Natural killer cell (primary cell): ENCODE data around the gene UNC93A. TPM values are rescaled to one million over a fixed set of nuclear protein-coding genes. Genes with fewer than 3 reads are reported as not detected.
"Not testable (repeated sequence)": the region's sequence is repeated elsewhere in the genome, so short reads cannot be mapped to it uniquely, and the experiment has no call there.

Experiments
- ATAC-seq, 3 donors: fragments of 150-1000 bp in 2 of 3; fragments of 200-7000 bp in 1 of 3; cut with Tn5 transposase; 1 replicate in 1 of 3; 2 replicates in 2 of 3; pipeline ENCODE4 v1.10.0; 2021; ENCODE audit warnings: mild to moderate bottlenecking in 2 of 3, moderate library complexity in 2 of 3
- DNase-seq, 2 donors: peaks; one replicate each; pipeline versions ENCODE4 v3.0.0 to v3.0.0-alpha.2; 2013 to 2021; ENCODE audit warnings: mixed read lengths in 1 of 2
- H3K27ac ChIP-seq: one replicate; pipeline ENCODE4 v1.5.1; 2013; ENCODE audit warnings: mild to moderate bottlenecking, low read length
- H3K27me3 ChIP-seq: one replicate; pipeline ENCODE4 v1.6.1; 2013; ENCODE audit warnings: low read length; ENCODE audit not compliant: control insufficient read depth, insufficient read depth
- H3K36me3 ChIP-seq: one replicate; pipeline ENCODE4 v1.6.1; 2013; ENCODE audit warnings: low read length; ENCODE audit not compliant: control insufficient read depth, insufficient read depth
- H3K4me1 ChIP-seq: one replicate; pipeline ENCODE4 v1.6.1; 2013; ENCODE audit warnings: low read length; ENCODE audit not compliant: control insufficient read depth, insufficient read depth
- H3K4me3 ChIP-seq: one replicate; pipeline ENCODE4 v1.5.1; 2013; ENCODE audit warnings: low read length
- H3K9me3 ChIP-seq: one replicate; pipeline ENCODE4 v1.6.1; 2013; ENCODE audit warnings: low read length; ENCODE audit not compliant: control insufficient read depth, insufficient read depth
- H3K27ac Mint-ChIP-seq, 2 donors: one replicate each; pipeline ENCODE4 v1.8.0; 2022; ENCODE audit warnings: mild to moderate bottlenecking in 2 of 2, mixed read lengths in 2 of 2, moderate library complexity in 1 of 2
- H3K27me3 Mint-ChIP-seq, 2 donors: one replicate each; pipeline ENCODE4 v1.8.0; 2022; ENCODE audit warnings: low read depth in 2 of 2, mixed read lengths in 2 of 2
- H3K36me3 Mint-ChIP-seq: one replicate; pipeline ENCODE4 v1.8.0; 2022; ENCODE audit warnings: mixed read lengths
- H3K4me1 Mint-ChIP-seq, 2 donors: one replicate each; pipeline ENCODE4 v1.8.0; 2022; ENCODE audit warnings: mixed read lengths in 2 of 2
- H3K4me3 Mint-ChIP-seq: one replicate; pipeline ENCODE4 v1.8.0; 2022; ENCODE audit warnings: mild to moderate bottlenecking, moderate library complexity, mixed read lengths
- H3K9me3 Mint-ChIP-seq, 2 donors: one replicate each; pipeline ENCODE4 v1.8.0; 2022; ENCODE audit warnings: mixed read lengths in 2 of 2
- CTCF ChIP-seq: fragments of 200-600 bp; IDR thresholded peaks from one replicate; pipeline ENCODE4 v1.8.0; 2022; ENCODE audit warnings: antibody characterized with exemption
- WGBS: methylation state at CpG from one replicate; pipeline ENCODE4 v1.1.7; 2013; ENCODE audit warnings: missing lambda C conversion rate; ENCODE audit not compliant: insufficient coverage; 5-methylcytosine and 5-hydroxymethylcytosine counted together
- intact Hi-C: fragments of 100-400 bp; cut with micrococcal nuclease; formaldehyde crosslinking; loops from one replicate; pipeline ENCODE4 v1.14.2; 2022
- total RNA-seq, 4 donors: library from RNA; stranded (reverse); fragments of 120-200 nt in 1 of 4; gene quantifications; one replicate each; pipeline versions ENCODE4 v1.2.3 to v1.2.4, GENCODE V29; 2013 to 2022

Gene UNC93A
- total RNA-seq, 3 donors from 2014 or later (not counting 1 experiment from before 2014, with no cell fraction given) = not detected

- intact Hi-C loops, H3K27ac ChIP-seq, H3K9me3 Mint-ChIP-seq, H3K4me1 ChIP-seq, DNase-seq, H3K9me3 ChIP-seq, H3K27me3 ChIP-seq, ATAC-seq, H3K4me1 Mint-ChIP-seq, H3K27ac Mint-ChIP-seq, H3K4me3 Mint-ChIP-seq, H3K4me3 ChIP-seq, H3K36me3 ChIP-seq, H3K36me3 Mint-ChIP-seq: not testable (repeated sequence)
- 84% methylated on average over 17 of the region's 32 CpGs for WGBS
- peaks cover 9 to 10% of the 10 kb centered on the region in 2 donors for H3K27me3 Mint-ChIP-seq
Measured at GRCh38 chr6:167319856-167320753, 29.0 kb downstream of the UNC93A start.

GRCh38 chr6:167320754-167321056, 29.6 kb downstream of the UNC93A start:
- H3K27ac ChIP-seq, intact Hi-C loops, H3K27me3 ChIP-seq, H3K27ac Mint-ChIP-seq, H3K9me3 Mint-ChIP-seq, H3K4me1 Mint-ChIP-seq, H3K36me3 ChIP-seq, H3K4me3 ChIP-seq, H3K36me3 Mint-ChIP-seq, H3K9me3 ChIP-seq, H3K4me1 ChIP-seq, DNase-seq, H3K4me3 Mint-ChIP-seq, ATAC-seq: not testable (repeated sequence)
- H3K27me3 Mint-ChIP-seq = peaks cover 9 to 10% of the 10 kb centered on the region in 2 donors
- 92% methylated on average over 11 of the region's 13 CpGs for WGBS

- H3K4me3 Mint-ChIP-seq, H3K9me3 ChIP-seq, H3K4me3 ChIP-seq, H3K27ac Mint-ChIP-seq, H3K9me3 Mint-ChIP-seq, ATAC-seq, DNase-seq, H3K27ac ChIP-seq, H3K36me3 Mint-ChIP-seq, H3K36me3 ChIP-seq, H3K27me3 ChIP-seq, intact Hi-C loops, H3K4me1 Mint-ChIP-seq, H3K4me1 ChIP-seq: not testable (repeated sequence)
- WGBS = 85% methylated on average over 9 of the region's 9 CpGs
- H3K27me3 Mint-ChIP-seq = peaks cover 9 to 10% of the 10 kb centered on the region in 2 donors
Measured at GRCh38 chr6:167321185-167321584, 30.1 kb downstream of the UNC93A start.

- Mint-ChIP-seq H3K4me3 (no peak overlapping the region), H3K36me3 (no peaks in the 10 kb centered on the region), H3K27ac (no peak overlapping the region), H3K27me3 (no peaks in the 10 kb centered on the region), H3K4me1 (no peaks in the 10 kb centered on the region), H3K9me3 (no peaks in the 10 kb centered on the region)
- ATAC-seq (no peak), DNase-seq (no peak)
- H3K27me3 ChIP-seq = no peaks in the 10 kb centered on the region
- H3K9me3 ChIP-seq = no peaks in the 10 kb centered on the region
- H3K4me3 ChIP-seq = no peak overlapping the region
- no peaks in the 10 kb centered on the region for H3K4me1 ChIP-seq
- no peaks in the 10 kb centered on the region for H3K36me3 ChIP-seq
- WGBS = 82% methylated on average over 7 of the region's 7 CpGs
- intact Hi-C loops = no loop called here
- no peak for TF ChIP-seq CTCF
- H3K27ac ChIP-seq = no peak overlapping the region
Measured at GRCh38 chr6:167323111-167323510, 32.0 kb downstream of the UNC93A start.

- Mint-ChIP-seq H3K27ac (no peak overlapping the region), H3K9me3 (no peaks in the 10 kb centered on the region), H3K27me3 (no peaks in the 10 kb centered on the region), H3K36me3 (no peaks in the 10 kb centered on the region), H3K4me1 (no peaks in the 10 kb centered on the region), H3K4me3 (no peak overlapping the region)
- no peak for ATAC-seq
- Histone ChIP-seq H3K9me3 (no peaks in the 10 kb centered on the region), H3K27ac (no peak overlapping the region), H3K27me3 (no peaks in the 10 kb centered on the region), H3K36me3 (no peaks in the 10 kb centered on the region), H3K4me3 (no peak overlapping the region), H3K4me1 (no peaks in the 10 kb centered on the region)
- WGBS = 92% methylated on average over 10 of the region's 10 CpGs
- no peak for TF ChIP-seq CTCF
- intact Hi-C loops = no loop called here
- no peak for DNase-seq
Measured at GRCh38 chr6:167324111-167324510, 33.0 kb downstream of the UNC93A start.
